Heart right ventricle (tissue), 16 donors: ENCODE results near the gene LSP1. TPM values are rescaled to one million over a fixed set of nuclear protein-coding genes. Genes with fewer than 3 reads are reported as not detected.
A peak's percentile ranks its signal among the peaks of the same experiment; 100 is the strongest.

Experiments used
- ATAC-seq, 8 donors: fragments of 200-7000 bp; cut with Tn5 transposase; one replicate each; pipeline ENCODE4 v1.9.1; 2020; ENCODE audit warnings: mild to moderate bottlenecking in 8 of 8, moderate library complexity in 8 of 8, moderate number of reproducible peaks in 1 of 8
- DNase-seq, 2 donors: peaks; one replicate each; pipeline ENCODE4 v3.0.0-alpha.2; 2020
- H3K27ac ChIP-seq, 10 donors: fragments of 200-600 bp; sonication (generic) in 2 of 10; one replicate each; pipeline versions ENCODE4 v1.5.0 to v1.8.0; 2020 to 2022; ENCODE audit warnings: mild to moderate bottlenecking in 3 of 10
- H3K27me3 ChIP-seq, 7 donors: fragments of 200-600 bp; one replicate each; pipeline ENCODE4 v1.8.0; 2021 to 2022; ENCODE audit warnings: mild to moderate bottlenecking in 2 of 7
- H3K36me3 ChIP-seq, 9 donors: fragments of 200-600 bp; sonication (generic) in 1 of 9; one replicate each; pipeline versions ENCODE4 v1.5.0 to v1.8.0; 2020 to 2022; ENCODE audit warnings: mild to moderate bottlenecking in 2 of 9
- H3K4me1 ChIP-seq, 9 donors: fragments of 200-600 bp; sonication (generic) in 1 of 9; one replicate each; pipeline versions ENCODE4 v1.5.0 to v1.8.0; 2020 to 2022; ENCODE audit warnings: mild to moderate bottlenecking in 4 of 9
- H3K4me3 ChIP-seq, 10 donors: fragments of 200-600 bp; sonication (generic) in 2 of 10; one replicate each; pipeline versions ENCODE4 v1.5.0 to v1.8.0; 2020 to 2022; ENCODE audit warnings: mild to moderate bottlenecking in 7 of 10, moderate library complexity in 2 of 10
- H3K9me3 ChIP-seq, 11 donors: fragments of 200-600 bp in 10 of 11; sonication (generic) in 2 of 11; one replicate each; pipeline versions ENCODE4 v1.5.0 to v1.8.0; 2013 to 2022; ENCODE audit warnings: mild to moderate bottlenecking in 2 of 11, control low read depth in 1 of 11, moderate library complexity in 1 of 11
- WGBS, 2 donors: extraction: QIAGEN DNeasy Blood & Tissue Kit; methylation state at CpG; one replicate each; pipeline ENCODE4 v1.1.7; 2013; ENCODE audit warnings: inconsistent platforms in 1 of 2; 5-methylcytosine and 5-hydroxymethylcytosine counted together
- intact Hi-C, 10 donors: fragments of 100-400 bp; cut with DNase I; formaldehyde crosslinking; loops; one replicate each; pipeline versions ENCODE4 v1.11.1 to v1.14.2; 2022
- polyA plus RNA-seq, 2 donors: library from polyadenylated mRNA; stranded (reverse); fragments of 200-250 nt; gene quantifications; one replicate each; pipeline ENCODE4 v1.2.3, GENCODE V29; 2013
- total RNA-seq, 10 donors: library from RNA; stranded (reverse); fragmentation: NEBNext Ultra II Directional in 3 of 10; extraction: Animal tissue kit (Norgen Biotek cat#: 25700) in 3 of 10; gene quantifications; one replicate each; pipeline versions ENCODE4 v1.2.1 to v1.2.4, GENCODE V29; 2021 to 2023
- TF ChIP-seq, protein P1 (sequence below), 9 donors: fragments of 200-600 bp; sonication (generic) in 2 of 9; IDR thresholded peaks; one replicate each; pipeline versions ENCODE4 v1.5.0 to v1.8.0; 2021 to 2022; ENCODE audit warnings: antibody characterized with exemption in 9 of 9, mild to moderate bottlenecking in 5 of 9, moderate library complexity in 1 of 9
- donor health status: Arrhythmogenic right ventricular cardiomyopathy.
- donor health status: ischemic (EF 13 %, LVEDD 7.1; RV severe dilation, severe dysfunction).
- donor health status: healthy with polysubstance abuse.
- donor health status: DM: no; HTN: yes; CAD: no.
- donor health status: DM: no; HTN: no; CAD: no.
- donor health status: ischemic (EF 25% LVEDD 6.9; RV normal size, moderate dysfunction).
- donor health status: ischemic (EF 25% LVEDD 5.7; RV mildly dilated, moderate dysfunction).
- donor health status: healthy.
- donor health status: DM: yes; HTN: yes; CAD: no.
- donor health status: Ischemic cardiomyopathy.
- donor health status: ischemic (EF 35%, LVEDD 5.7; RV mildly dilated, moderate dysfunction).
- donor health status: nonischemic (EF 11% LVEDD 7.7; RV severe dilation, severe dysfunction).
- donor health status: DM: yes; HTN: yes; CAD: no.
- donor health status: PGD.
- donor health status: ischemic (EF 29% LVEDD 5.4; RV normal size, mild dysfunction).
- donor health status: nonischemic (EF 23%, LVEDD 6.1; RV moderate dilation, normal function).

LSP1 gene
- total and polyA plus RNA-seq, 12 donors, result 16.0 to 57.2 (median 21.4) TPM

DNA sequence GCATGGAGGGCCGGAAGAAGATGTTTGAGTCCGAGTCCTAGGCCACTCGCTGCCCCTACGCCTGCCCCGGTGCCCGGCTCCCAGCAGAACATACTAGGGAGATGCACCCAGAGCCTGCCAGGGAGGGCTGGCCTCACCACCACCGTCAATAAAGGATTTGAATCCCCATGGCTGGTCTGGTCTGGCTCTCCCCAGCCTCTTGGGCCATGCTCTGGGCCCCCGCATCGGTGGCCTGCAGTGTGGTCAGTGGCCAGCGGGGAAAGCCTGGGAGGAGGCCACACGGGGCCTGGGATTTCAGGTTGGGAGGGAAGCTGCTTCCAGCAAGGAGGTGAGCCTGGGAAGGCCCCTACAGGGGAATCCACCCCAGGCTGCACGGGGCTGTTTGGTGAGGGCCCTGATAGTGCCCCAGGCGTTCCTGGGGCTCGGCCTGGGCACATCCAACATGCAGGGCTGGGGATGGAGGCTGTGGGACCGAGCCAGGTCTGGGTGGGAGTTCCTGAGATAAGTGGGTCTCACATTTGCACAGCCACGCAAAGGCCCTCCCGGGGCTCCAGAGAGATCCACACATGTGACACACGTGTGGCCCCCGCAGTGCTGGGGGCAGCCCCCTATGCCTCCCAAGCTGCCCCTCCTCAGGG, 11.3 kb upstream of the LSP1 start:
- no peaks in the 10 kb centered on the region for H3K27me3 ChIP-seq
- H3K4me1 ChIP-seq, result peaks cover 11 to 67% (median 42%) of the 10 kb centered on the region in 9 donors
- DNase-seq (peak in 1 of 2 donors; percentile 10), ATAC-seq (no peak)
- no peaks in the 10 kb centered on the region for H3K9me3 ChIP-seq
- H3K27ac ChIP-seq, result peak overlapping the region in 5 of 10 donors; percentile 8 to 80 (median 69)
- 94% methylated on average over 19 of the region's 19 CpGs for WGBS, 2 donors
- H3K4me3 ChIP-seq, result no peak overlapping the region
- TF ChIP-seq, protein P1, sequence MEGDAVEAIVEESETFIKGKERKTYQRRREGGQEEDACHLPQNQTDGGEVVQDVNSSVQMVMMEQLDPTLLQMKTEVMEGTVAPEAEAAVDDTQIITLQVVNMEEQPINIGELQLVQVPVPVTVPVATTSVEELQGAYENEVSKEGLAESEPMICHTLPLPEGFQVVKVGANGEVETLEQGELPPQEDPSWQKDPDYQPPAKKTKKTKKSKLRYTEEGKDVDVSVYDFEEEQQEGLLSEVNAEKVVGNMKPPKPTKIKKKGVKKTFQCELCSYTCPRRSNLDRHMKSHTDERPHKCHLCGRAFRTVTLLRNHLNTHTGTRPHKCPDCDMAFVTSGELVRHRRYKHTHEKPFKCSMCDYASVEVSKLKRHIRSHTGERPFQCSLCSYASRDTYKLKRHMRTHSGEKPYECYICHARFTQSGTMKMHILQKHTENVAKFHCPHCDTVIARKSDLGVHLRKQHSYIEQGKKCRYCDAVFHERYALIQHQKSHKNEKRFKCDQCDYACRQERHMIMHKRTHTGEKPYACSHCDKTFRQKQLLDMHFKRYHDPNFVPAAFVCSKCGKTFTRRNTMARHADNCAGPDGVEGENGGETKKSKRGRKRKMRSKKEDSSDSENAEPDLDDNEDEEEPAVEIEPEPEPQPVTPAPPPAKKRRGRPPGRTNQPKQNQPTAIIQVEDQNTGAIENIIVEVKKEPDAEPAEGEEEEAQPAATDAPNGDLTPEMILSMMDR (IDR thresholded peaks at IDR 0.05), result no peak
- no peaks in the 10 kb centered on the region for H3K36me3 ChIP-seq
- intact Hi-C loops, result loop anchor here in 4 of 10 donors (2.0 to 5.0 kb wide), 4 partner anchors 21 to 1469 kb away; no protein-coding TSS in a partner anchor

DNA sequence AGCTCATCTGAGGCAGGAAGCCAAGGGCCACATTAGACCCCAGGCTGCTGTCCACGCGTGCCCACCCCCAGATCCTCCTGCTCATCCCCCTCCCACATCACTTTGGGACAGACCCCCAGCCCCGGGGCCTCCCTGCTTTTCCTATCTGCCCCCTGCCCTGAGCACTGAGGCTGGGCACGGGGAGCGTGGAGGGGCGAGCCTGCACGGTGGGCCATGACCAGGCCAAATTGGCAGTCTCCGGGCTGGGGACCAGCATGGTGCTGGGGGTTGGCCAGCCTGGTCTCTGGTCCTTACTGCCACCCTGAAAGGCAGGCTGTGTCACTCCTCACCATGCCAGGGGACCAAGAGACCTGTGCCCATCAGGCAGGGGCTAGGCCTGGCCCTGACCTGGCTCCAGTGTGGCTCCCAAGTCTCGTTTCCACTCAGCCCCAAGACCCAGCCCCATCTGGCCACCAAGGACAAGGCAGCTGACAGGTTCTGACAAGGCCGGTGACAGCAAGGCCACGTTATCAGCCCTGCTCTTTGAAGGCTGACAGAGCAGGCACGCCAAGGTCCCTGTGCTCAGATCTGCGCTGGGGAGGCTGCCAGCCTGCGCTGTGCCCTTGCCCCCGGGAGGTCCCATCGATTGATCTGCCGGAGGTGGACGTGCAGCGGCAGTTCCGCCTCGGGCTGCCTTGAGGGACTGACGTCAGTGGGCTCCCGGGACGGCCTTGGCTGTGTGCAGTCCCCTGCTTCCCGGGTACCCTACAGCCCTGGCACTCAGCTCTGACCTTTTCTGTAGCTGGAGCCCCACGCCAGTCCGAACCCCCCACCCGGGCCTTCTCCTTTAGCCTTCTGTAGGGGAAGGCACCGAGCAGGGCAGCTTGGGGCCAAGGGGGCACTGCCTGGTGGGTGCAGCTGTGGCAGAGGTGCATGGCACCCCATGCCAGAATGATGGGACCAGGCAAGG, 10.5 kb upstream of the LSP1 start:
- intact Hi-C loops, result loop anchor here in 4 of 10 donors (2.0 to 5.0 kb wide), 4 partner anchors 20 to 1470 kb away; no protein-coding TSS in a partner anchor
- TF ChIP-seq, protein P1 (IDR thresholded peaks at IDR 0.05), result no peak
- H3K27ac ChIP-seq, result peak overlapping the region in 9 of 10 donors; percentile 1 to 80 (median 58)
- no peaks in the 10 kb centered on the region for H3K27me3 ChIP-seq
- peaks cover 11 to 68% (median 42%) of the 10 kb centered on the region in 9 donors for H3K4me1 ChIP-seq
- WGBS, 2 donors, result 58 to 72% methylated on average over 29 of the region's 29 CpGs
- H3K36me3 ChIP-seq, result no peaks in the 10 kb centered on the region
- H3K9me3 ChIP-seq, result no peaks in the 10 kb centered on the region
- DNase-seq (peak; percentile 55 to 73), ATAC-seq (peak in 7 of 8 donors; percentile 41 to 89 (median 78))
- no peak overlapping the region for H3K4me3 ChIP-seq

DNA sequence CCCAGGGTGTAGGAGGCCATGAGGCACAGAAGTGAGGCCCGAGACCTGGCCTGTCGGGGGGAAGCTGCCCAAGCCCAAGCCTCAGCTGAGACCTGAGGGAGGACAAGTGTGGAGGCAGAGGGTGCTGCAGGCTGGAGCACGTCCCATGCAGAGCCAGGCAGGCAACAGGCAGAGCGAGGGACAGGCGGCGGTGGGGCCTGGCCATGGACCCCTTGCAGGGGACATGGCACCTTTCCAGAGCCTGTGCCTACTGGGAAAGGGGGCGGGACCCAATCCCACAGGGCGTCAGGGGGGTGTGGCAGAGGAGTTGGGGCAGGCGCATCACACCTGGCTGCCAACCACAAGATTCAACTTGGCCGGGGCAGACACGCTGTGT, 9.8 kb upstream of the LSP1 start:
- ATAC-seq (peak in 2 of 8 donors; percentile 1 to 12), DNase-seq (peak in 1 of 2 donors; percentile 15)
- Histone ChIP-seq H3K4me3 (no peak overlapping the region), H3K27ac (peak overlapping the region in 9 of 10 donors; percentile 1 to 80 (median 58)), H3K4me1 (peaks cover 5 to 68% (median 36%) of the 10 kb centered on the region in 9 donors), H3K9me3 (no peaks in the 10 kb centered on the region), H3K27me3 (no peaks in the 10 kb centered on the region), H3K36me3 (no peaks in the 10 kb centered on the region)
- WGBS, 2 donors, result 81% methylated on average over 11 of the region's 11 CpGs
- TF ChIP-seq, protein P1 (IDR thresholded peaks at IDR 0.05), result no peak
- intact Hi-C loops, result loop anchor here in 4 of 10 donors (2.0 to 5.0 kb wide), 4 partner anchors 20 to 1471 kb away; no protein-coding TSS in a partner anchor

DNA sequence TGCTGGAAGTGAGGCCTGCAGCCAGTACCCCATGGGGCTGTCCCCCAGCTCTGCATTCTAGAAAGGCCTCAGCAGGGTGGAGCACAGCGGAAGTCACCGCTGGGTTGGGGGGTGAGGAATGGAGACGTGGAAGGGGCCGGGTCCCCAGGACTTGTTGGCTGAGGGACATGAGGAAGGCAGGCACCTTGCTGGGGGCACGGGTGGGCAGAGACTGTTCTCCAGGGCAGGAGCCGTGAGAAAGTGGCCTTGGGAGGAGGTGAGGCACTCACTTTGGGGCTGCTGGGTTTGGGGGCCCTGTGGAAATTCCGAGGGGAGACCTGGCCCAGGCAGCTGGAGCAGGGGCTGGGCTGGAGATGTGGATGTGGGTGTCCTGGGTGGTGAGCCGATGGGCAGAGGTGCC, 9.1 kb upstream of the LSP1 start:
- Histone ChIP-seq H3K27me3 (no peaks in the 10 kb centered on the region), H3K4me1 (peaks cover 5 to 67% (median 31%) of the 10 kb centered on the region in 9 donors), H3K4me3 (no peak overlapping the region), H3K9me3 (no peaks in the 10 kb centered on the region), H3K27ac (peak overlapping the region in 5 of 10 donors; percentile 4 to 81 (median 43)), H3K36me3 (no peaks in the 10 kb centered on the region)
- DNase-seq, result no peak
- no peak for ATAC-seq
- WGBS, 2 donors, result 87 to 93% methylated on average over 8 of the region's 8 CpGs
- intact Hi-C loops, result loop anchor here in 4 of 10 donors (2.0 to 5.0 kb wide), 4 partner anchors 19 to 1471 kb away; no protein-coding TSS in a partner anchor
- TF ChIP-seq, protein P1 (IDR thresholded peaks at IDR 0.05), result no peak
